ENCODE data around the gene CAMK2D.

The CAMK2D gene

GRCh38 chr4:113756005-113756410 lies 5.5 kb downstream of the CAMK2D start:
- peaks cover 6% of the 10 kb centered on the region; the same call in 1 of the 2 replicates for H3K79me2 ChIP-seq (ENCODE audit: low read length)
- no peak overlapping the region for H3K4me3 ChIP-seq (ENCODE audit: low read length)
- H3F3A ChIP-seq (ENCODE audit: insufficient read depth, low read length) = no peaks in the 10 kb centered on the region
- no peaks in the 10 kb centered on the region for H3K9me3 ChIP-seq (replicated peaks; ENCODE audit: insufficient read depth, low read length)
- H4K20me1 ChIP-seq (ENCODE audit: insufficient read depth, low read length) = no peaks in the 10 kb centered on the region
- no peak overlapping the region for H3K9ac ChIP-seq (ENCODE audit: low read length)
- TF ChIP-seq CTCF (IDR thresholded peaks at IDR 0.05; ENCODE audit: low read length) (no peak), EZH2phosphoT487 (IDR thresholded peaks at IDR 0.05; ENCODE audit: low read length) (no peak), EZH2 (optimal IDR thresholded peaks at IDR 0.05; ENCODE audit: low read depth, low read length) (no peak)
- no peaks in the 10 kb centered on the region for H3K9me2 ChIP-seq (replicated peaks; ENCODE audit: insufficient read depth, low read length)
- no peaks in the 10 kb centered on the region for H3K27me3 ChIP-seq (replicated peaks; ENCODE audit: insufficient read depth, low read length)
- no peak overlapping the region for H3K27ac ChIP-seq (ENCODE audit: low read length)
- H2AFZ ChIP-seq (ENCODE audit: low read length) = no peak overlapping the region
- H3K4me2 ChIP-seq (ENCODE audit: low read depth, low read length) = no peak overlapping the region
- no peak for DNase-seq
- H3K36me3 ChIP-seq (replicated peaks; ENCODE audit: insufficient read depth, low read length) = no peaks in the 10 kb centered on the region
- 0 out of 2 replicates have a peak, but pooled peaks cover 7% of the 10 kb centered on the region for H3K4me1 ChIP-seq (ENCODE audit: low read length)

- H3K27ac ChIP-seq (ENCODE audit: low read length) = no peak overlapping the region
- no peak for TF ChIP-seq CTCF (IDR thresholded peaks at IDR 0.05; ENCODE audit: low read length)
- TF ChIP-seq EZH2phosphoT487 (IDR thresholded peaks at IDR 0.05; ENCODE audit: low read length) = no peak
Observed at GRCh38 chr4:113750734-113751133, 10.8 kb downstream of the CAMK2D start.

GRCh38 chr4:113750296-113750695 lies 11.2 kb downstream of the CAMK2D start:
- no peaks in the 10 kb centered on the region for H3F3A ChIP-seq (ENCODE audit: insufficient read depth, low read length)
- H3K27me3 ChIP-seq (replicated peaks; ENCODE audit: insufficient read depth, low read length) = no peaks in the 10 kb centered on the region
- no peak overlapping the region for H3K27ac ChIP-seq (ENCODE audit: low read length)
- no peaks in the 10 kb centered on the region for H3K4me1 ChIP-seq (ENCODE audit: low read length)
- H3K9ac ChIP-seq (ENCODE audit: low read length) = no peak overlapping the region
- no peak overlapping the region for H3K4me3 ChIP-seq (ENCODE audit: low read length)
- no peaks in the 10 kb centered on the region for H3K9me2 ChIP-seq (replicated peaks; ENCODE audit: insufficient read depth, low read length)
- H3K79me2 ChIP-seq (ENCODE audit: low read length) = no peaks in the 10 kb centered on the region
- no peaks in the 10 kb centered on the region for H3K36me3 ChIP-seq (replicated peaks; ENCODE audit: insufficient read depth, low read length)
- H3K9me3 ChIP-seq (replicated peaks; ENCODE audit: insufficient read depth, low read length) = no peaks in the 10 kb centered on the region
- no peak for TF ChIP-seq CTCF (IDR thresholded peaks at IDR 0.05; ENCODE audit: low read length)
- no peak for TF ChIP-seq EZH2 (optimal IDR thresholded peaks at IDR 0.05; ENCODE audit: low read depth, low read length)
- TF ChIP-seq EZH2phosphoT487 (IDR thresholded peaks at IDR 0.05; ENCODE audit: low read length) = no peak
- H4K20me1 ChIP-seq (ENCODE audit: insufficient read depth, low read length) = no peaks in the 10 kb centered on the region
- H3K4me2 ChIP-seq (ENCODE audit: low read depth, low read length) = no peak overlapping the region
- H2AFZ ChIP-seq (ENCODE audit: low read length) = no peak overlapping the region
- DNase-seq = no peak

More at GRCh38 chr4:113750734-113751133, 10.8 kb downstream of the CAMK2D start:
- DNase-seq = no peak
- Histone ChIP-seq H3K9me3 (replicated peaks; ENCODE audit: insufficient read depth, low read length) (no peaks in the 10 kb centered on the region), H3K27me3 (replicated peaks; ENCODE audit: insufficient read depth, low read length) (no peaks in the 10 kb centered on the region), H3K9me2 (replicated peaks; ENCODE audit: insufficient read depth, low read length) (no peaks in the 10 kb centered on the region), H3K4me3 (ENCODE audit: low read length) (no peak overlapping the region), H3K9ac (ENCODE audit: low read length) (no peak overlapping the region), H3F3A (ENCODE audit: insufficient read depth, low read length) (no peaks in the 10 kb centered on the region), H3K4me1 (ENCODE audit: low read length) (no peaks in the 10 kb centered on the region), H3K36me3 (replicated peaks; ENCODE audit: insufficient read depth, low read length) (no peaks in the 10 kb centered on the region), H3K79me2 (ENCODE audit: low read length) (no peaks in the 10 kb centered on the region), H2AFZ (ENCODE audit: low read length) (no peak overlapping the region), H3K4me2 (ENCODE audit: low read depth, low read length) (no peak overlapping the region), H4K20me1 (ENCODE audit: insufficient read depth, low read length) (no peaks in the 10 kb centered on the region)
